Stimulated activated CD4-positive, alpha-beta T cell treated with anti-CD3 and anti-CD28 coated beads, Interleukin-2, amount 100 ng/mL, for 48 hours (primary cell): ENCODE data around the gene LMCD1.

Experiments used
- DNase-seq, 2 donors: peaks; one replicate each; pipeline ENCODE4 v3.0.0-alpha.2; 2020

The LMCD1 gene, protein sequence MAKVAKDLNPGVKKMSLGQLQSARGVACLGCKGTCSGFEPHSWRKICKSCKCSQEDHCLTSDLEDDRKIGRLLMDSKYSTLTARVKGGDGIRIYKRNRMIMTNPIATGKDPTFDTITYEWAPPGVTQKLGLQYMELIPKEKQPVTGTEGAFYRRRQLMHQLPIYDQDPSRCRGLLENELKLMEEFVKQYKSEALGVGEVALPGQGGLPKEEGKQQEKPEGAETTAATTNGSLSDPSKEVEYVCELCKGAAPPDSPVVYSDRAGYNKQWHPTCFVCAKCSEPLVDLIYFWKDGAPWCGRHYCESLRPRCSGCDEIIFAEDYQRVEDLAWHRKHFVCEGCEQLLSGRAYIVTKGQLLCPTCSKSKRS

DNA sequence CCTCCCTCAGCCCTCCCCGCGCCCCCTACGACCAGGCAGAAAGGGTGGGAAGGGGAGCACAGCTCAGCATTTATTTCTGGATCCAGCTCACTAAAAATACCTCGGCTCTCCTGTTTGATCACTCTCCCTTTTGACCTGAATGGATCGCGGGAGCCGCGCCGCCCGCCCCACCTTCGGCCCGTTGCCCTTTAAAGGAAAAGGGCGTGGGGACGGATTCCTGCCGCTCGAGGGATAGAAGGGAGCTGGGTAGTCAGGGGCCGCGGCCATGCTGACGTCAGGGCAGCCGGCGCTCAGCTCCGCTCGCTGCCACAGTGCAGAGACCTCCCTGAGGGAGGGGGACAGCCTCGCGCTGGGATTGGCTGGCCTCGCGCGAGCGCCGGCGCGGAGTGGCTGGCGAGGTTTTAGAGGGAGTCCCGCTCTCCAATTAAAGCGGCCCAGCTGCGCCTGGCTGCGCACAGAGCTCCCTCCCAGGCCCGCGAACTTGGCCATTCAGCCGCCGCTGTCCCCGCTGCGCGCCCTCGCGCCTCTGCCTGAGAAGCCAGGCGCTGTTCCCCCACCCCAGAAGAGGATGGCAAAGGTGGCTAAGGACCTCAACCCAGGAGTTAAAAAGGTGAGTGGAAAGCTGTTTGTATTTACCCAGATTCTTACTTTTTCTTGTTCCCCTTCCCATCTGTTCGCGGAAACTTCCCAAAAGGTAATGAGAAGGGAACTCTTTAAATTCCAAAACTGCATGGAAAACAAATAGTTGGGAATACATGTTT lies at the start of gene LMCD1:
Gene LMCD1, plus strand, starts transcription at position 453 of the 761 bp plus-strand sequence. Its CDS starts 116 bp downstream, at position 569.
- DNase-seq, result peak; percentile 62 to 69

DNA sequence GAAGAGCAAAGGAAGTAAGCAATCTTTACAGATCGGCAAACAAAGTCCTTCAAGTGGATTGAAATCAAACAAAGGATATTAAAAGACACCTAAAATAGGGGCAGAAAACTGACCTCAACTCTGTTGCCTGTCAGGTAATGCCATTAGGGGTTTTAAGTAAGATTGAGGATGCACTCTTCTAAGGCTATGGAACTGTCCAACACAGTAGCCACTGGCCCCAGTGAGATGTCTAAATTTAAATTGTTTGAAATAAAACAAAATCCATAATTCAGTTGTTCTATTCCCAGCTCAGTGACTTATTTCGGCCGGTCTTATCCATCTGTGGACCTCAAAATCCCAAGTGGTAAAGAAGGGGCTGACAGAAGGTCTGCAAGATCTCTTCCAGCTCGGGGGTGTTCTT lies 49.5 kb upstream of the LMCD1 start:
- no peak for DNase-seq

DNA sequence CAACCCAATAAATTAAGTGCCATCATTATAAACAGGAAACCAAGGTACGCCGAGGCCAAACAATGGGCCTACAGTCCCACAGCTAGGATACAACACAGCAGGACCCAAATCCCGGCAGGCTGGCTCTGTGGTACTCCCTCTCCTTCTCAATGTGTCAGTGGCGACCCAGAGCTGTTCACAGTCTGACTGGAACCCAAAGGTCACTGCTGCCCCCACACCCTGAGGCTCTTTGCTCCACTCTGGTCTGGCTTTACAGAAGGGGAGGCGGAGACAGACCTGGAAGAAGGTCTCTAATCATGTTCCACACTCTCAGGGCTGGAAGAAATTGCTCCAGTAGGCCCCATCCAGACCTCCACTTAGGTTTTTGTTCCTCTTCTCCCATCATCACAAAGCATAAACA lies 48.5 kb upstream of the LMCD1 start:
- DNase-seq, result no peak

DNA sequence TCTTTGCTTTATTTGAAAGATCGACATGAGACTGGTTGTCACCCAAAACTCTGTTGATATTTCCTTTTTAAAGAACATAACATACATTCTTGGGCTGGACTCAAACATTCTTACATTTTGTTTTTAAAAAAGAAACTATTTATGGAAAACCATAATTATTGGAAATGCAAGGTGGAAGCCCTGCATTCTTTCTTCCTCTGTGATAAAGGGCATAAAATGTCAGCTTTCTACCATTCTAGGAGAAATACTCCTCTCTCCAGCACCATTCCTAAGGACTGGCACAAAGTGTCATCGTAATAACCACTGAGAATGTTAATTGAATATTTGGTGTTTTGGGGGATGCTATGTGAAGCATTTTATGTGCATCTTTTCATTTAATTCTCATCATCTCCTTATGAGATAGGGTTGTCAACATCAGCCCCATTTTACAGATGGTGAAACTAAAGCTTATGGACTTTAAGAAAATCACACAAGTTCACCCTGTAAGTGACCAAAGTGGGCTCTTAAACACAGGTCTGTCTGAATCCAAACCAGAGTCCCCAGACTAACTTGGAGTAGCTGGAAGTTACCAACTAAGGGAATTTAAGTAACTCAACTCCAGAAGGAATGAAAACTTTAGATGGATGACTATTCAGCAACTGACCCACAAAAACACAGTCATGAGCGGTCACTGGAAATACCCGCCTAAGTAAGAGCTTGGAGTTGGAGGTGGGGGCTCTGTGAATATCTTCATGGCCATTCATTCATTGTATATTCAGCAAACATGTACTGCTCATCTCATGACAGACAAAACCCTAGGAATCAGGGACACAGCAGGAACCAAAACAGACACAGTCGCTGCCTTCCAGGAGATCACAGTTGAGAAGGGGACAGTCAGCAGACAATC lies 45.9 kb upstream of the LMCD1 start:
- DNase-seq, result no peak

DNA sequence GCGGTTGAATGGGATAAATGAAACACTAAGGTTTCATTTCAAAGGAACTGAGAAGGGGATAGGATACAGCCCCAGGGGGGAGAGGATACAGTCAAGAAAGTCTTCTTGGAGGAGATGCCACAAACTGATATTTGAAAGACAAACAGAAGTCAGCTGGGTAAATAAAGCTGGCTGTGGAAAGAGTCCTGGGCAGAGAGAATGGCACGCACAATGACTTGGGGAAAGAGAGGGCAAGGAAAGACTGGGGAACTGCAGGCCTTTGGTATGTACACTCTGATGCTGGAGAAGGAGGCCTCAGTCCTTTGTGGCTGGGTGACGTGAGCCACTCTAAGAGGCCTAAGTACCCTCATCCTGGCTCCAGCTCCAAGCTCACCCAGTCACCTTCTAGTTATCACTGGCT lies 45.2 kb upstream of the LMCD1 start:
- DNase-seq, result no peak

DNA sequence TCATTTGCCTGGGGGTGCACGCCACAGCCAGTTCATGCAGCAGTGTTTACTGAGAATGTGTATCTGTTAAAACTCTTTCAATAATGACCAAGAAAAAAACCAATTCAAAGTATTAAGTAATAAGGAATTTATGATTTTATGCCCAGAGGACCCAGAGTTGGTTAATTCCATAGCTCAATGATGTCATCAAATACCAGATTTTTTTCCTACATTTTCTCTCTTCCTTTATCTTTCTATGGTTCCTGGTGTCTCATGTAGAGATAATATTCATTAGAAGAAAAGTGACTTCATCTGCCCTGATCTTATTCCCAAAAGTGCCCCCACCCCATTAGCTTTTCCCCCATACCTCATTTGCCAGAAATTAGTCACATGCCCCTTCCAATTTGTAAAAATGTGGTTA lies 44.6 kb upstream of the LMCD1 start:
- DNase-seq, result no peak

DNA sequence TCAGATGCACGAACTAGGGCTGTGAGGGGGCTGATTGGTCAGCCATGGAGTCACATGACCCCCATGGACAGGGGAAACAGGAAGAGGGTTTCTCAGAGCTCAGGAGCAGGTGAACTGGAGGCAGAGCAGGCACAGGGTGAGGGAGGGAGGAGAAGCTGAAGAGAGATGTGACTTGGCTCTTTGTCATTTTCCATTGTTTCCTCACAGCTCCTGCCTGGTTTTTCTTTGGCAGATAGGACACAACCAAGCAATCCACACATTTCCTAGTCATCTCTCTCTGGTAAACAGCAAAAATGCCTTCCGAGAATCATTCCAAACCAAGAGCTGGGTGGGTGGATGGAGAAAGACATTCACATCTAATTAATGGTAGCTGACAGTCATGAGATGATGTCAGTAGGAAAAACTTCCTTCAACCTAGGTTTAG lies 43.4 kb upstream of the LMCD1 start:
- no peak for DNase-seq

DNA sequence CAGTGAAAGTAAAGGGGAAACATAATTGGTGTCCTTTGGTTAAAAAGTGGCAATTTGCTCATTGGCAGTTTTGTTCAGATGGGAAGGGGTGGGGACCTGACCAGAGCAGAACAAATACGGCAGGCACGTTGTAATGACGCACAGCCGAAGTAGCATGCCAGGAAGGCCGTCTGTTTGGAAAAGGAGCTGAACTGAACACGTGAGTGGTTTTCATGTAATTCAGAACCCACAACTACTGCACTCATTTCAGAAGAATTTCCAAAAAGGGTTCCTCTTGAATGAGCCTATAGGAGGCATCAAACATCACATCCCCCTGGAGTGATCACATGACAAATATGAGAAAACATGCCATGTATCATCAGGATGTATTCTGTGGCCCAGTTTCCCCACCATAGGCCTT lies 42.9 kb upstream of the LMCD1 start:
- no peak for DNase-seq

DNA sequence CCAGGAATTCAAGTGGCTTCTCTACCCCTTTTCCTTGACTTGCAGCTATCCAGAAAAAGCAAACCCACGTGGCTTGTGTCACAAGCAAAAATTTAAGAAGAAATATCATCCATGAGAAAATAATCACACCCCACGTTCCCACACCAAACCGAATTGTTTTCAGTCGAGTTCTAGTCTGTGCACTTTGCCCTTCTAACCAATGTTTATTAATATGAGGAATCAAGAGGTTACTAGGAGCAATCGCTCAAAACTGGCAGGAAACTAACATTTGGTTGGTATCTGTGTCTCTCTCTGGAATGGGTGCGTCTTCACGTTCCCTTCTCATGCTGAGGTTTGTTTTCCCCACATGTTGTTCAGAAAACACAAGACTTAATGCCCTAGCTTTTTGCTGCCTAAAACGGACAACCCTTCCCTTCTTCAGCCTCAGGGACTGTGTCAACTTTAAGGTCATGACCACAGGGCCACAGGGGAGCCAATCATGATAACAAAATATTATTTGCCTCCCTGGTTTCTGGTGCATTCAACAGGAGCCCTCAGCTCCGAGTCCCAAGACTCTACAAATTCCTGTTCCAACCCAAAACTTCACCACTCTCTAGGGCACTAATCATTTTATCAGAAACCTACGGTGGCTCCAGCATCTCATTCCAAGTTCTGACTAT lies 41.4 kb upstream of the LMCD1 start:
- no peak for DNase-seq

DNA sequence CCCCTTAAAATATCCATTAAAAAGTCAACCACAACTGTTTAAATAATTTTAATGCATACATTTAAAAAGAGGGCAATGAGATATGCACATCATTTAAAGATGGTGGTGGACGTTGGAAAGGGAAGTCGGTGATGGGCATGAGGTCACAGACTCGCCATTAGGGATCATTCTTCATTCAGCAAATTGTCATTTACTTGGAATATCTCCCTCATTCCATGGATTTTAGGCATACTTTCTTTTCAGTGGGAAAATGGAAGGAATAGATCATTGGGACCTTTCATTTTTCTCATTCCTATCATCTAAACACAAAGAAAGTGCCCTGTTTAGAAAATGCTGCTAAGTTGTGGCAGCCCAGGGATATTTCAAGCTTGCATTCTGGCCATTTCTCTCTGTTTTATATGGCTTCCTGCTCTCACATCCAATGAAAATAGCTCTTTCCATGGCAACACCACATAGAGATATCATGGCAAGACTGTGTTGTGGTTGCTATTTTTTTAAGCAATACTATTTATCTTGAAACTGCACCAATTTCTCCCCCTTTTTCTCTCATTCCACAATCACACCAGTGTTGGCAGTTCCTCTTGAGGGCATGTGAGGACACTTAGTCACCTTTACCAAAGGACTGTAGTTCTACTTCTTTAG lies 40.7 kb upstream of the LMCD1 start:
- no peak for DNase-seq

DNA sequence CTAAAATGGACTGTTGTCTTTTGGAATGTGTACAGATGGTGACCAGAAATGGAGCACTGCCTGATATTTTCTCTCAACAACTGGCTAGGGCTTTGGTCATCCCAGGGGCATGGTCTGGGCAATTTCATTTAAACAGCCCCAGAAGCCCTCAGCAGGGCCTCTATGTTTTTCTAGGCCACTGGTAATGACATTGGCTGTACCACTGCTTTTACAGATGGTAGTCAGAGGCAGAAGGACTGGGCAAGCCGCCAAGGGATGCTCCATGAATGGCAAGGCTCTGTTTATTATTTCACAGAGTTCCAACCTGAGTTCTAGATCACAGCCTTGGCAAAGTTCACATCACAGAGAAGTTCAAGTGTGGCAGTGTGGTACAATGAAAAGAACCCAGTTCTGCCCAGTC lies 37.0 kb upstream of the LMCD1 start:
- no peak for DNase-seq

DNA sequence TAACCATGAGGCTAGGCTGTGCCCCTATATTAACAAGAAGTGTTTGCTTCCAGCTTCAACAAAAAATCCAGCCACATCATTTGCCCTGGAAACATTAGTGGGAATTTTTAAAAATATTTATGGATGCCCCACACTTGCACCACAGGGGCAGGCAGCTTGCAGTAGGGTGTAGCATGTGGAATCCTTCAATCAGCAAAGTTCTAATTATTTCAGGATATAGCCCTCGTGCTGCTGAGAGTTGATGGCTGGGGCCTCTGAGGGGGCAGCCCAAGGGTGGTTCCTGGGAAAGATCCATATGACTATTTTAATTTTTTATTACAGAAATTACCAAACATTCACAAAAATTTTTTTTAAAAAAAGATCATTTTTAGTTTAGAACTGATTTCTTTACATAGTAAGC lies 35.1 kb upstream of the LMCD1 start:
- no peak for DNase-seq

DNA sequence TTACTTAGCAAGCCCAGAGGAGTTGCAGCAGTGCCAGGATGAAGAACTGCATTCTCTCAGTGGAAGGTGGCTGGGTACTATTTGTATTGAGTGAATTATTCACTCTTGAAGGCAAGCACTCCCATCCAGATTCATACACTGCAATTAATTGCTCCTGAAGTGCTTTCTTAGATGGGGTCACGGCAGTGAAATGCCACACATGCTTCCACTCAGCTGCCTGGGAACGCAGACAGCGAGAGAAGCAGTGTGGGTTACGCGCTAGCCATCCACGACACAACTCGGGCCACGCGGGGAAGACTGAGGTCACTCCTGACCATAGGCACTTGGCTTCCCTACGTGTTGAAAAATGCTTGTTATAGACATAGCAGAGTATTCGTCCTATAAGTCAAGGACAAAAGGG lies 30.8 kb upstream of the LMCD1 start:
- DNase-seq, result no peak

DNA sequence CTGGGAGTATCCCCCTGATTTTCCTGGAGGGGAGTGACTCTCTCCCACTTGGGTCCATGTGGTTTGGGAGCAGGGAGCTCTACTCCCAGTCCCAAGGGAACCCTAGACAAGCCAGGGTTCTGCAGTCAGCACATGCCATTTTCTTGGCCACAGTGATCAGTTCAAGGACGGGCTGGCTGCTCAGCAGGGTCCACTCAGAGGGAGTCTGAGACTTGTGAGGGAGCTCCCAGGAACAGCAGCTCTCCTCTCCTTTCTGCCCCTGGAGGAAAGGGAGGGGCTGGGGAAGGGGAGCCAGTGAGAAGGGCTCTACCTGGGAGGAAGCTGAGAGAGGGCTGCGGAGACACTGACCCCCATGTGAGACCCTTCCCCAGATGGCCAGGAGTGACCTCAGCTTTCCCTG lies 29.1 kb upstream of the LMCD1 start:
- DNase-seq, result no peak

DNA sequence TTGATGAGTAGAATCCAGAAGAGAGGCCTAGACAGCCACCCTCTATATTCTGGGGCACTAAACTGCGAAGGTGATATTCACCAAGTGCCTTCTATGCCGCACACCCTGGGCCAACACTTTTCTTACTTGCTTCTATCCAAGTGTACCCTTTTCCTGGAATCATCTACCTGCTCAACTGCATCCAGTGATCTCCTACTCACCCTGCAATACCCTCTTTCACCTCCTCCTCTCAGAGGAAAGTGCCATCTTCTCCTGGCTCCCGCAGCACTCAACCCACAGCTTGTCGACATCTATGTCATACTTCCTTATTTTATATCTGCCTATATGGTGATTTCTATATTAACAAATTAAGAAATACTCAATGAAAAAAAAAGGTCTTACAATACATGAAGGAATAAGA lies 28.6 kb upstream of the LMCD1 start:
- no peak for DNase-seq

DNA sequence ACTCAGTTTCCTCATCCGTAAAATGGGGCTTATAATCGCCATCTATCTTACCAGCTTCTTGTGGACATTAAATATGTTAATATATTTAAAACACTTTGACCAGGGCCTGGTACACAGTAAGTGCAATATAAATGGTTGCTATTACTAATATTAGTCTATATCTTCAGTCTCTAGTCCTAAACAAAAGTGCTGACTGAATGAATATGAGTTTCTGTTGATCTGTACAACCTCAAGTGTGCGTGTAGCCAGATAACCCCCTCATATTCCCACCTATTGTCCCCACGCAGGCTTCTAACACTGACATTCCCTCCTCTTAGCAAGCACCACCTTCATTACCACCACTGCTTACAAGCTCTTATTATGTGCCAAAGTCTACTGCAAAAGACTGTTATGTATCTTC lies 27.6 kb upstream of the LMCD1 start:
- DNase-seq, result no peak

DNA sequence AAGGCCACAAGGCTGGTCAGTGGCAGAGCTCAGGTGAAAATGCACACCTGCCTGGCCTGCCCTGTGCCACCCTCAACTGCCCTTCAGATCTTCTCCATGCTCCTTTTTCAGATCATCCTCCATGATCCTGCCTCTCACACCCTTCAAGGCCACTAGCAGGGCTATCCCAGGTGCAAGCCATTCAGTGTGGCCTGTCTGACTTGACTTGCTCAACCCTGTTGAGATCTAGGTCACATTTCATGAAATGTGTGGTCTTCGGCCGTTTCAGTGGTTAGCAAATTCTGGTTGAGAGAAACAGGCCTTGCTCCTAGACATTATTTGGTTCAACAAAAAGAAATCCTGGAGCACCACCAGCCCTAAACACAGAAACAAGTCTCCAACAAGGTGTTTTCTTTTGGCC lies 26.6 kb upstream of the LMCD1 start:
- DNase-seq, result no peak

DNA sequence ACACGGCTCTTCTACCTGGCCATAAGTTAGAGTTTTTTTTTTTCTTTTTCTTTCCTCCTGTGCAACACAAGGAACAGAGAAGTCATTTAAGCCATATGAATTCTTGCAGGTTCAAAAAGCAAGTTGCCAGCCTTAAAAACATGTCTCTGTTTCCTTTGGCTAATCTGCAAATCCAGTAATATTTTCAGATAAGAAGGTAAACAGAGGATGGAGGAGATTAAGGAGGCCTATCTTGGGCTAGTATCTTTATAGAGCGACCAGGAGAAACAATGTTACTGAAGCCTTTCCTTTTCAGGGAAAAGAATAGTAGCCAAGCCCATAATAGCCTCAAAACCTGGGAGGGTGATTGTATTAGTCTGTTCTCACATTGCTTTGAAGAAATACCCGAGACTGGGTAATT lies 20.9 kb upstream of the LMCD1 start:
- no peak for DNase-seq

DNA sequence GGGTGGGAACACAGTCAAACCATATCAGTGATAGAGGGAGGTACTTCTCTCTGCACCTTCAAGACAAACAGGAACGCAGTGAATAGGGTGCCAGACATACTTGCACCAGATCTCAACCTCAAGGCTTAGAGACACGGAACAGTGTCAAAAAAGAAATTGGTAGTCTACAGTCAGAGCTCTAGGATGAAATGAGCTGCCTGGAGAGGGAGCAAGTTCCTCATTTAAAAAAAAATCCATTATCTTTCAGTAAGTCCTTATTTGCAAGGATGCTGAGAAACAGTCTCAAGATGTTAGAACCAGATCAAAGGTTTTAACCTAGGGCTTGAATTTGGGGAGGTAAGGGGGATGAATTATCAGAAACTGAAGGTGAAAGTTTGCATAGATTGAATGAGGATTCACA lies 20.2 kb upstream of the LMCD1 start:
- no peak for DNase-seq

DNA sequence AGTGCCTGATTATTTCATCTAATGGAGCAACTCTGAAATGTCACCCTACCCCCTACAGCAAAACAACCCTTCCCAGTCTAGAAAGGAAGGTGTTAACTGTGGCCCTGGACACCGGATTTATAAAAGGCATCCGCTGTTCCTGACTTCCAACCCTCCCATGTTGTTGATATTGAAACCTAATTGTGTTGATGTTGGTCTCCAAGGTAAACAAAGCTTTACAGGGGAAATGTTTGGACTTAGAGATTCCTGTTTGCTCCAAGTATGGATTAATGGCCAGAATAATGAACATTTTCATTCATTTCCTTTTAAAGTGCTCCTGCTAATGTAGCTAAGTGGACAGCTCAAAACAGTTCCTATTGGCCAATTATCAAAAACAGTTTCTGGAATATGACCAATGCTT lies 19.4 kb upstream of the LMCD1 start:
- no peak for DNase-seq

DNA sequence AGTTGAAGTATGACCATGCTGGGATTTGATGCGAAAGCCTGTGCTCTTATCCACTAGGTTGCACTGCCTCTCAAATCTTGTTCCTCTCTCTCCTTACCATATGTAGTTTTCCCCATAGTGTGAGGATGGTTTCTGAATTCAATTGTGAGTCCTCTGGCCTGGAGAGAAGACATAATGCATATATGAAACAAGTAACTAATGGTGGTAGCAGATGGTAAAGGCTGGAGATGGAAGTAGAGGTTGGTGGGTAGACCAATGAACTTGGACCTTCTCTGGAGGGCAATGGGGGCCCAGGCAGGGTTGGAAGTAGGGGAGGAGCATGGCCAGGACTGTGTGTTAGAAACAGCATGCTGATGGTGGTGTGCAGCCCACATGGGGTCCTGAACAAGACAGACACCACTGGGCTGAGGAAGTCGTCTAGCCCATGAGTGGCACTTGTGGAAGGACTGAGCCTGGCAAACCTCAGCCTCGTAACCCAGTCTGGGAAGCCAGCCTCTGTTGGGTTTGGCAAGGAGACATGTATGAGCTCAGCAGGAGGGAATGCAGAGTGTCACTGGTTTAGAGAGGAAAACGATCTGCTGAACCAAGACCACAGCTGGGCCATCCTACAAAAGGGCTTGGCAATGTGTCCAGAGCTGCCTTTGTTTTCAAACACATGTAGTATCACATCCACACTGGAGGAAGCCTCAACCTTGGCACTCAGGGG lies 18.5 kb upstream of the LMCD1 start:
- no peak for DNase-seq
